Germinal center (tissue), 1 donor: ENCODE data around the gene TBC1D22A.

Experiments used
- DNase-seq: peaks from one replicate; pipeline ENCODE4 v3.0.0; 2012; ENCODE audit warnings: mixed read lengths, low spot score

The TBC1D22A gene

GRCh38 chr22:46795845-46796565 lies 33.6 kb downstream of the TBC1D22A start:
- no peak for DNase-seq

- no peak for DNase-seq
These were observed 34.2 kb downstream of the TBC1D22A start for GRCh38 chr22:46796566-46797195.

GRCh38 chr22:46797355-46797754 lies 34.9 kb downstream of the TBC1D22A start:
- no peak for DNase-seq

- DNase-seq, result no peak
These were observed 35.6 kb downstream of the TBC1D22A start for GRCh38 chr22:46798041-46798365.

- peak; percentile 75 for DNase-seq
These were observed 36.2 kb downstream of the TBC1D22A start for GRCh38 chr22:46798366-46799350.

GRCh38 chr22:46799626-46800025 lies 37.2 kb downstream of the TBC1D22A start:
- DNase-seq, result no peak

GRCh38 chr22:46800102-46800857 lies 37.8 kb downstream of the TBC1D22A start:
- no peak for DNase-seq

- no peak for DNase-seq
These were observed 38.9 kb downstream of the TBC1D22A start for GRCh38 chr22:46801331-46801811.

- DNase-seq, result no peak
These were observed 39.6 kb downstream of the TBC1D22A start for GRCh38 chr22:46801826-46802607.

GRCh38 chr22:46802608-46803027 lies 40.2 kb downstream of the TBC1D22A start:
- DNase-seq, result no peak

- DNase-seq, result peak; percentile 87
These were observed 40.8 kb downstream of the TBC1D22A start for GRCh38 chr22:46803031-46803880.

GRCh38 chr22:46803936-46804335 lies 41.5 kb downstream of the TBC1D22A start:
- DNase-seq, result no peak

GRCh38 chr22:46806794-46807193 lies 44.3 kb downstream of the TBC1D22A start:
- DNase-seq, result no peak

- no peak for DNase-seq
These were observed 45.0 kb downstream of the TBC1D22A start for GRCh38 chr22:46807458-46807857.

GRCh38 chr22:46809153-46809885 lies 46.9 kb downstream of the TBC1D22A start:
- DNase-seq, result no peak

- no peak for DNase-seq
These were observed 48.7 kb downstream of the TBC1D22A start for GRCh38 chr22:46810856-46811786.

- DNase-seq, result no peak
These were observed 49.7 kb downstream of the TBC1D22A start for GRCh38 chr22:46812034-46812605.

GRCh38 chr22:46812788-46813187 lies 50.3 kb downstream of the TBC1D22A start:
- no peak for DNase-seq
